Measurements from ENCODE around the gene KIFC1. TPM values are rescaled to one million over a fixed set of nuclear protein-coding genes. Genes with fewer than 3 reads are reported as not detected.

The KIFC1 gene
- total and polyA plus RNA-seq, 4 experiments from 2014 or later, result 0.54 to 0.69 (median 0.61) TPM; not detected in 1

GRCh38 chr6:33459226-33459625 lies 67.6 kb downstream of the KIFC1 start:
- intact Hi-C loops (cut with micrococcal nuclease), result loop anchor here (10.0 kb wide), 1 partner anchor 256 kb away; the partner anchor contains the start of gene UQCC2

More at GRCh38 chr6:33459226-33459625, 67.6 kb downstream of the KIFC1 start:
- DNase-seq, result no peak
- no peak overlapping the region for H3K4me3 Mint-ChIP-seq
- Histone ChIP-seq H3K27ac (ENCODE audit: low read depth, low read length) (no peak overlapping the region), H3K4me3 (ENCODE audit: low read length in 2 of 2) (no peak overlapping the region), H3K27me3 (ENCODE audit: insufficient read depth, low read length) (no peaks in the 10 kb centered on the region), H3K4me1 (ENCODE audit: insufficient read depth, low read length) (peaks cover 13% of the 10 kb centered on the region), H3K9me3 (ENCODE audit: control insufficient read depth in 1 of 2, low read length in 2 of 2) (no peaks in the 10 kb centered on the region), H3K36me3 (ENCODE audit: insufficient read depth, low read length) (peaks cover 7% of the 10 kb centered on the region)
- POLR2A ChIA-PET (ENCODE audit: partially characterized antibody), result no interaction called here
- no peaks in the 10 kb centered on the region for H3K9me3 Mint-ChIP-seq
- CTCF ChIA-PET (ENCODE audit: partially characterized antibody), result no interaction called here
- peaks cover 6 to 30% (median 14%) of the 10 kb centered on the region in 4 donors for H3K4me1 Mint-ChIP-seq
- peaks cover 0 to 3% of the 10 kb centered on the region in 2 donors for H3K27me3 Mint-ChIP-seq
- H3K36me3 Mint-ChIP-seq, result peaks cover 11 to 27% of the 10 kb centered on the region in 2 donors
- H3K27ac Mint-ChIP-seq, result no peak overlapping the region

Small RNA genes within 50 kb of the gene (microRNA-seq; reads per million reads assigned to microRNA genes)
- gene MIR5004 (ENCODE audit: borderline microRNAs expressed, borderline number of aligned reads, borderline replicate concordance), result not detected

Other genes with a start within 250 kb of the KIFC1 start
- gene COL11A2, start 199.4 kb upstream of the KIFC1 start, total RNA-seq, result 1 to 10 TPM; 1.2 to 1.6 TPM
- gene COL11A2, start 199.4 kb upstream of the KIFC1 start, polyA plus RNA-seq, result under 1 TPM; 0.40 to 0.49 TPM
- 10 to 100 TPM; 89.2 to 94.3 TPM for gene RXRB, start 191.2 kb upstream of the KIFC1 start, total RNA-seq
- 10 to 100 TPM in 1 of 2 donors, 1 to 10 TPM in 1; 5.6 to 11.5 TPM for gene RXRB, start 191.2 kb upstream of the KIFC1 start, polyA plus RNA-seq
- gene SLC39A7, start 191.0 kb upstream of the KIFC1 start, total RNA-seq, result 10 to 100 TPM; 40.8 to 40.9 TPM
- gene SLC39A7, start 191.0 kb upstream of the KIFC1 start, polyA plus RNA-seq, result 10 to 100 TPM; 22.9 to 23.1 TPM
- 10 to 100 TPM; 20.2 to 22.3 TPM for gene HSD17B8, start 187.2 kb upstream of the KIFC1 start, total RNA-seq
- 10 to 100 TPM; 57.4 to 77.3 TPM for gene HSD17B8, start 187.2 kb upstream of the KIFC1 start, polyA plus RNA-seq
- 10 to 100 TPM; 36.8 to 38.4 TPM for gene RING1, start 183.3 kb upstream of the KIFC1 start, total RNA-seq
- gene RING1, start 183.3 kb upstream of the KIFC1 start, polyA plus RNA-seq, result 1 to 10 TPM; 3.4 to 7.8 TPM
- 10 to 100 TPM; 89.4 to 95.7 TPM for gene VPS52, start 119.9 kb upstream of the KIFC1 start, total RNA-seq
- 10 to 100 TPM; 13.4 to 18.6 TPM for gene VPS52, start 119.9 kb upstream of the KIFC1 start, polyA plus RNA-seq
- 1,000 to 10,000 TPM; 3,264 to 3,439 TPM for gene RPS18, start 119.7 kb upstream of the KIFC1 start, total RNA-seq
- gene RPS18, start 119.7 kb upstream of the KIFC1 start, polyA plus RNA-seq, result 1,000 to 10,000 TPM; 8,832 to 8,968 TPM
- gene B3GALT4, start 114.7 kb upstream of the KIFC1 start, total RNA-seq, result 10 to 100 TPM; 43.3 to 46.7 TPM
- 10 to 100 TPM; 22.2 to 30.5 TPM for gene B3GALT4, start 114.7 kb upstream of the KIFC1 start, polyA plus RNA-seq
- gene WDR46, start 102.6 kb upstream of the KIFC1 start, total RNA-seq, result 10 to 100 TPM; 60.8 to 66.1 TPM
- gene WDR46, start 102.6 kb upstream of the KIFC1 start, polyA plus RNA-seq, result 10 to 100 TPM; 65.8 to 88.9 TPM
- 10 to 100 TPM; 43.6 to 45.5 TPM for gene PFDN6, start 102.2 kb upstream of the KIFC1 start, total RNA-seq
- 10 to 100 TPM; 33.1 to 36.7 TPM for gene PFDN6, start 102.2 kb upstream of the KIFC1 start, polyA plus RNA-seq
- gene RGL2, start 92.9 kb upstream of the KIFC1 start, total RNA-seq, result 10 to 100 TPM; 66.8 to 67.9 TPM
- 10 to 100 TPM in 1 of 2 donors, 1 to 10 TPM in 1; 10.0 to 12.5 TPM for gene RGL2, start 92.9 kb upstream of the KIFC1 start, polyA plus RNA-seq
- 100 to 1,000 TPM; 240 to 248 TPM for gene TAPBP, start 77.7 kb upstream of the KIFC1 start, total RNA-seq
- gene TAPBP, start 77.7 kb upstream of the KIFC1 start, polyA plus RNA-seq, result 100 to 1,000 TPM; 277 to 370 TPM
- 10 to 100 TPM; 28.6 to 28.7 TPM for gene ZBTB22, start 74.1 kb upstream of the KIFC1 start, total RNA-seq
- 10 to 100 TPM; 15.3 to 18.4 TPM for gene ZBTB22, start 74.1 kb upstream of the KIFC1 start, polyA plus RNA-seq
- 10 to 100 TPM; 76.4 to 84.7 TPM for gene DAXX, start 68.9 kb upstream of the KIFC1 start, total RNA-seq
- gene DAXX, start 68.9 kb upstream of the KIFC1 start, polyA plus RNA-seq, result 100 to 1,000 TPM in 1 of 2 donors, 10 to 100 TPM in 1; 73.1 to 125 TPM
- gene PHF1, start 19.2 kb downstream of the KIFC1 start, total RNA-seq, result 100 to 1,000 TPM; 220 TPM
- 10 to 100 TPM; 61.2 to 81.8 TPM for gene PHF1, start 19.2 kb downstream of the KIFC1 start, polyA plus RNA-seq
- gene CUTA, start 26.3 kb downstream of the KIFC1 start, total RNA-seq, result 100 to 1,000 TPM; 210 to 217 TPM
- 100 to 1,000 TPM; 371 to 407 TPM for gene CUTA, start 26.3 kb downstream of the KIFC1 start, polyA plus RNA-seq
- 10 to 100 TPM; 47.8 to 48.0 TPM for gene SYNGAP1, start 28.2 kb downstream of the KIFC1 start, total RNA-seq
- 1 to 10 TPM in 1 of 2 donors, not detected in 1; 1.9 TPM for gene SYNGAP1, start 28.2 kb downstream of the KIFC1 start, polyA plus RNA-seq
- gene ZBTB9, start 62.8 kb downstream of the KIFC1 start, total RNA-seq, result 10 to 100 TPM; 12.1 to 12.8 TPM
- gene ZBTB9, start 62.8 kb downstream of the KIFC1 start, polyA plus RNA-seq, result 10 to 100 TPM in 1 of 2 donors, 1 to 10 TPM in 1; 5.7 to 11.5 TPM
- 10 to 100 TPM; 26.2 to 27.2 TPM for gene BAK1, start 188.5 kb downstream of the KIFC1 start, total RNA-seq
- 10 to 100 TPM; 28.1 to 41.6 TPM for gene BAK1, start 188.5 kb downstream of the KIFC1 start, polyA plus RNA-seq
- 10 to 100 TPM; 71.2 to 72.4 TPM for gene ITPR3, start 229.5 kb downstream of the KIFC1 start, total RNA-seq
- 1 to 10 TPM in 1 of 2 donors, under 1 TPM in 1; 0.55 to 8.1 TPM for gene ITPR3, start 229.5 kb downstream of the KIFC1 start, polyA plus RNA-seq

Data from CD4-positive, alpha-beta memory T cell (primary cell).